H54 (cell line): ENCODE measurements around the gene SMAP2.

ENCODE experiments used
- DNase-seq: peaks from one replicate; pipeline ENCODE4 v3.0.0; 2011; ENCODE audit warnings: low spot score, mixed read lengths; ENCODE audit not compliant: insufficient read length
- FAIRE-seq: peaks from 3 replicates; lab custom pipeline; 2011; peaks lifted over from hg19 to GRCh38; lab: Jason Lieb, UNC
- POLR2A ChIP-seq: IDR thresholded peaks from 2 replicates; pipeline ENCODE4 v1.6.1; 2011; ENCODE audit warnings: low read depth, mild to moderate bottlenecking, low read length

SMAP2 gene

DNA sequence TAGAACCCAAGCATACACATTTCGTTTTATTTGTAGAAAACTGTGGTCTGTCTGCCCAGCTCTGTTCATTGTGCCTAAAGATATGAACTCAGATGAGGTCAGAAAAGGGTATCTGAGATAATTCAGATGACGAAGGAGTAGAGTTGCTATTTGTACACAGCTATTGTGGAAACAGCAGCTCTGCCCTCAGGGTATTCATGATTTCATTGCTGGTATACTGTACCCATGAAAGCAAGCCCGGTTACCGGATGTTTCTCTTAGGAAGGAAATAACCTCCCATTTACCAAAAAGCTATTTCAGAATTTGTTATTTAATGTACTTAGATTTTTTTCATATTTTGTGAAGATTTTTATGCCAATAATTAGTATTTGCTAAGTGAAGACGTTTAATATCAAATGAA lies 37.8 kb downstream of the SMAP2 start:
- no peak for DNase-seq
- no peak for TF ChIP-seq POLR2A
- no peak for FAIRE-seq

DNA sequence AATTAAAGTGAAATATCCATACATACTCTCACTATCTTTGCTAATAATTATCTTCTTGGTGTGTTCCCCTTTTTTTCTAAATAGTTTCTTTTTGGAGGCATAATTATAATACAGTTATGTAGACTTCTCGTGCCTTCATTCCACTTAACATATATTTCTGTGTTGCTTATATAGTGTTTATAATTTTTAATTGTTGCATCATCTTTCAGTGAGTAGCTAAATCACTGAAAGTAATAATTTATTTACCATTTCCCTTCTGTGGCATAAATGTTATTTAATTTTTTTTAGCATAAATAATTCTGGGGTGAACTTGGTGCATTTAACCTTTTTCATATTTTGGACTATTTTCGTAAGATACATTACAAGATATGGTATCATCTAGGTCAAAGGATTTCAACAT lies 38.3 kb downstream of the SMAP2 start:
- TF ChIP-seq POLR2A, result no peak
- DNase-seq (no peak), FAIRE-seq (no peak)

- FAIRE-seq (no peak), DNase-seq (no peak)
- TF ChIP-seq POLR2A, result no peak
Measured at GRCh38 chr1:40413527-40414252, 40.2 kb downstream of the SMAP2 start.

DNA sequence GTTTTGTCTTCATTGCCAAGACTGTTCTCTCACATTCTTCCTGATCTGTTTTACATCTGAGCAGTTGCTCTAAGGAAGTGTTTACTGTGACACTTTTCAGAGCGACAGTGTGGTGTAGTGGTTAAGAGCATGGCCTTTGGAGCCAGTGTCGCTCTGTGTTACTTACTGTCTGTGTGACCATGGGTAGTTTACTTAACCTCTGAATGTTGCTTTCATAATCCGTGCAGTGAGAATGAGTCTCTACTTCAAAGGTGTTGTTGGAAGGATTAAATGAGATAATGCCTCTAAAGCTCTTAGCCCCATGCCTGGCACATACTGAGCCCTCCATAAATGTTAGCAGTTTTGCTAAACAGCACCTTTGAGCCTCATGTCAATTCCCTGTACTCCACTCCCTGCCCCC lies 40.8 kb downstream of the SMAP2 start:
- FAIRE-seq, result no peak
- DNase-seq, result no peak

DNA sequence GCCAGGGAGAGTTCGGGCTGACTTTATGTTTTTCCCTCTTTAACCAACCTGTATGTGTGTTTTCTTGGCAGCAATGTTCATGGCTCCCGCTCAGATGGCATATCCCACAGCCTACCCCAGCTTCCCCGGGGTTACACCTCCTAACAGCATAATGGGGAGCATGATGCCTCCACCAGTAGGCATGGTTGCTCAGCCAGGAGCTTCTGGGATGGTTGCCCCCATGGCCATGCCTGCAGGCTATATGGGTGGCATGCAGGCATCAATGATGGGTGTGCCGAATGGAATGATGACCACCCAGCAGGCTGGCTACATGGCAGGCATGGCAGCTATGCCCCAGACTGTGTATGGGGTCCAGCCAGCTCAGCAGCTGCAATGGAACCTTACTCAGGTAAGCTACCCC lies 43.2 kb downstream of the SMAP2 start:
- no peak for DNase-seq
- no peak for TF ChIP-seq POLR2A
- FAIRE-seq, result no peak

More for the DNA sequence above, 40.8 kb downstream of the SMAP2 start:
- TF ChIP-seq POLR2A, result no peak

DNA sequence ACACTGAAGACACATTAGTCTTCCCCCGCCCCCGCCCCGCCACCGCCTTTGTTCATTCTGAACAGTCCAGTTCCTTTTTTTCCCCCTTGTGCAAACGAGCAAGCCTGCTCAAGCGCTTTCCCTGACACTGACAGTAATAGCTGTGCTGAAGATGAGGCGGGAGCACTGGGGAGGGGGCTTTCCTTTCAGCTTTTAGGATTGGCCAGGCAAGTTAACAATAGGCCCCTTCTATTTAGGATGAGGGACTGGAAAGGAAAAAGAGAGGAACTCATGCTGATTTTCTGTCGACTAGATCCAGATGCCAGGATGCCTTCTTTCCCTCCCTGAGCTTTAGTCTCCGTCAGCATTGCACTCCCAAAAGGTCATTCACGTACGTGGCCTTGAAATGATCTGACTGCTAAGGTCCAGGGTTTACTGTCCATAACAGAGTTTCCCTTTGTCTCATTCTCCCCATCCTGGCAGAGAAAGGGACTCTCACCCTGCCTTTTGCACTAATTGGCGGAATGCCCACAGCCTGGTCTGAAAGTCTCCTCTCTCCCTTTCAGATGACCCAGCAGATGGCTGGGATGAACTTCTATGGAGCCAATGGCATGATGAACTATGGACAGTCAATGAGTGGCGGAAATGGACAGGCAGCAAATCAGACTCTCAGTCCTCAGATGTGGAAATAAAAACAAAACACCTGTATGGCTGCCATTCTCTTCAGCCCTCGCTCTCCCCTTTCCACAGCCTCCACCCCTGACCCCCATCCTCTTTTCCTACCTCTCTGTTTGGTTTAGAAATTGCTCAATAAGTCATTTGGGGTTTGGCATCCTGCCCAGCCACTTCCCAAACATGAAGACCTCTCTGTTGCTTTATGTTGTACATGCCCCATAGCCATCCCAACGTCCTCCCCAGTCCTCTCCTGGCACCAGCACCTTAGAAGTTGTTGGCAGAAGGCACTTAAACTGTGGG lies 48.2 kb downstream of the SMAP2 start:
- no peak for TF ChIP-seq POLR2A

DNA sequence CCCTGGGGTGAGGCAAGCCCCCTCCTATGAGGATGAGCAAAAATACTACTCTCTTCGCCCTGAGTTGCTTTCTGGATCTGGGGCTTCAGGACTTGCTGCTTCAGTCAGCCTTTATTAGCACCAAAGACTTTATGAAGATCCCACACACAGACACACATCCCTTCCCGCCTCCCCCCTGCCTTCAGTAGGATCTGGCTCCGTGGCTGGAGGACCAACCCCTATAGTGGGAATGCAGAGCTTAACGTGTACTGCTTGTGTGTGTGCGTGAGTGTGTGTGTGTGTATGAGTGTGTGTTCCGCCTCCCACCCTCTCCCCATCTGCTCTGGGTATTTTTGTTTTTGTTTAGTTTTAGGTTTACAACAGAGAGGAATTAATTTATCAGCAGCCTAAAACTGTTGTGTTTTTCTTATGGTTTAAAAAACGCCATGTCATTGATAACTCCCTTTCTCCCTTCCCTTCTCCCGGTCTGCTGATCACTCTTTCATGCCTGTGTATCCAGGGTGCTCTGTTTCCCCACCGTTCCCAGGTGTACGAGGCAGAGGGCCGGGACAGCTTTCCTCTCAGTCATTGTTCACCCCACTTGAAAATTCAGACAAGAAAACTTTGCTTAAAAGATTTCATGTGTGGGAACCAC lies 49.2 kb downstream of the SMAP2 start:
- no peak for TF ChIP-seq POLR2A
- no peak for FAIRE-seq
- no peak for DNase-seq

More for the DNA sequence above, 48.2 kb downstream of the SMAP2 start:
- DNase-seq (no peak), FAIRE-seq (no peak)

DNA sequence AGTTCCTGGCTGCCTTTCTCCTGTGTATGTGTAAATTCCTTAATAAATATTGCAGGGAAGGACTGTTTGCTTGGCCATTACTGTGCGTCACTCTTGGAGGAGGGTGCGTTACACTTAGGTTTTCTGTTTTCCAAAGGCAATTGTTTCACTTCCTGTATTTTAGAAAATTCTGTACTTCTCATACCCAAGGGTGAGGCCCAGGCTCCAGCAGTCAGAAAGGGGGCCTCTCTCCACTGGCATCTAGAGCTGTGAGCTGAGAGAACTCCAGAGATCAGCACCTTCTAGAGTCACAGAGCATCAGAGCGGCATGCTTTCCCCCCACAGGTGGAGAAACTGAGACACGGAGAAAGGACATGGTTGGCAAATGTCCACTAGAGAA lies 49.7 kb downstream of the SMAP2 start:
- TF ChIP-seq POLR2A, result no peak
- DNase-seq (no peak), FAIRE-seq (no peak)

- FAIRE-seq, result no peak
- DNase-seq, result no peak
Measured at GRCh38 chr1:40423951-40424618, 50.6 kb downstream of the SMAP2 start.

GRCh38 chr1:40425198-40425597 lies 51.7 kb downstream of the SMAP2 start:
- no peak for FAIRE-seq
- TF ChIP-seq POLR2A, result no peak
- DNase-seq, result no peak

More at GRCh38 chr1:40423951-40424618, 50.6 kb downstream of the SMAP2 start:
- no peak for TF ChIP-seq POLR2A

DNA sequence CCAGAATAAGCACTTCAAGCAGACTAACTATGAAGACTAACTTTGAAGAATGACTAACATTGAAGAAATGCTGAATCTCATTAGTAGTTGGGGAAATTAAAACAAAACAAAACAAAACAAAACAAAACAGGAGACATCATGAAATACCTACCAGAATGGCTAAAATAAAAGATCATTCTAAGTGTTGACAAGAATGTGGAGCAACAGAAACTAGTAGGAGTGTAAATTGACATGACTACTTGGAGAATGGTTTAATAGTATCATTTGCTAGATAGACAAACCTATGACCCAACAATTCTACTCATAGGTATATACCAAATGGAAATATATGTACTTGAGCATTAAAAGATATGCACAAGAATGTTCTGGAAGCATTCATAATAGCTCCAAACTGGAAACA lies 57.9 kb downstream of the SMAP2 start:
- FAIRE-seq (no peak), DNase-seq (no peak)
- no peak for TF ChIP-seq POLR2A

DNA sequence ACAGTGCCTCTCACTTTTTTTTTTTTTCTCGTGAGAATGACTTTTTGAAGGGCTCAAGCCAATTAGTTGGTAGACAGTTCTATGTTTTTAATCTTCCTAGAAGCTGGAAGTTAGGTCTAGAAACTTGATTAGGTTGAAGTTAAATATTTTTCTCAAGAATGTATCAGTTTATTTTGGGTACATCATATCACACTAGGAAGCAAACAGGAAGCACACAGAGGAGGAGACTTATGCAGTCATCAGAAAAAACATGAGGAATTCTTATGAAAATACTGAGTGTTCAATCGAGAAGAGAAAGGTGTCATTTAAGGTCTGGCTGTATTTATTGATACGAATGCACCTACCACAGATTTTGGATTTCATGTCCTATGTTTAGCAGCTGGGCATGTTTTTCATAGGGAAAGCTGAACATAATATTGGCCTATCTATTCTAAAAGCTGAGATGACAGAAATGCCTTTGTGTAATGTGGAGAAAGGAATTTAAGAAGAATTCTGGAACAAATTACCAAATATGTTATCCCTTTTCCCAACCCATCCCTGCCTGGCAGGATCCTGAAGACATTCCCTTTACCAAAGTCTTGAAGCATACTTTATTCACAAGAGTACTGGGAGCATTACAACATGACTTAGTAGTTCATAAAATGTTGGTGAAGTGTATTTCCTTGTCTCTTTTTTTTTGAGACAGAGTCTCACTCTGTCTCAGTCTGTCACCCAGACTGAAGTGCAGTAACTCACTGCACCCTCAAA lies 59.3 kb downstream of the SMAP2 start:
- no peak for FAIRE-seq
- DNase-seq, result no peak
- TF ChIP-seq POLR2A, result no peak

DNA sequence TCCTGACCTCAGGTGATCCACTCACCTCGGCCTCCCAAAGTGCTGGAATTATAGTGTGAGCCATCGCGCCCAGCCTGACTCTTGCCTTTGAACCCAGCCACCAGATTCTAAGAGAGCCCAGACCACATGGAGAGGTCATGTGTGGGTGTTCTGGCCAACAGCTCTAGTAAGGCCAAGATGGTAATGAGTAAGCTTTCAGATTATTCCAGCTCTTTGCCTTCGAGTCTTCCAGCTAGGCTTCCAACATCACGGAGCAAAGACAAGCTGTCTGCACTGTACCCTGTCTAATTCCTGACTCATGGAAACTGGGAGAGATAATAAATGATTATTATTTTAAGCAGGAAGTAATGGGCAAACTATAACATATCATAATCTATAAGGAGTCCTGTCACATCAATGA lies 61.9 kb downstream of the SMAP2 start:
- no peak for TF ChIP-seq POLR2A
- FAIRE-seq (no peak), DNase-seq (no peak)

DNA sequence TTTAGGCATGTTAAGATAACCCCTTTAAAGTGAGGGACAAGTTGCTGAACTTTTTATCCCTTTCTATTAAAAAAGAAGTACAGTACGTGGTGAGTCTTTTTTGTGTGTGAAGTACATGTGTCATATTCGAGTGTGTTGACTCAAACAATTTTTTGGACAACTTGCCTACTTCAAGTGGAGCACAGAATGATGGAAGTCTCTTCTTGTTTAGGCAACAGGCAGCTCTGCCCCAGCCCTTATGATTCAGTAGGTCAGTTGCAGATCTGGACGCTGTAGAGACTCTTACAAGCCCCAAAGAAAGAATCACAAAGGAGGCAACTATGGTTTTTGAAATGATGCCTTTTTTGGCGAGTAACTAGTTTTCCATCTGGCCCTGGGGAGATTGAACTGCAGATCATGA lies 62.3 kb downstream of the SMAP2 start:
- no peak for TF ChIP-seq POLR2A
- no peak for FAIRE-seq
- no peak for DNase-seq
